HG03460 (cell line): ENCODE data around the gene PSTPIP1.

Experiments
- ATAC-seq: cut with Tn5 transposase; IDR thresholded peaks from one replicate; pipeline ENCODE4 v1.9.1; 2021; ENCODE audit not compliant: unreplicated experiment

The PSTPIP1 gene

GRCh38 chr15:77018796-77019505 is 24.0 kb downstream of the PSTPIP1 start:
- ATAC-seq = no peak

- ATAC-seq = no peak
Observed at GRCh38 chr15:77019521-77020331, 24.8 kb downstream of the PSTPIP1 start.

GRCh38 chr15:77020348-77021087 is 25.6 kb downstream of the PSTPIP1 start:
- ATAC-seq = no peak

GRCh38 chr15:77021088-77021481 is 26.2 kb downstream of the PSTPIP1 start:
- no peak for ATAC-seq

GRCh38 chr15:77021803-77022381 is 27.0 kb downstream of the PSTPIP1 start:
- ATAC-seq = no peak

GRCh38 chr15:77022646-77023575 is 28.0 kb downstream of the PSTPIP1 start:
- no peak for ATAC-seq

GRCh38 chr15:77023576-77024272 is 28.8 kb downstream of the PSTPIP1 start:
- ATAC-seq = no peak

GRCh38 chr15:77024273-77025082 is 29.6 kb downstream of the PSTPIP1 start:
- ATAC-seq = no peak

GRCh38 chr15:77025083-77025901 is 30.4 kb downstream of the PSTPIP1 start:
- ATAC-seq = no peak

- ATAC-seq = no peak
Observed at GRCh38 chr15:77025941-77026411, 31.1 kb downstream of the PSTPIP1 start.

- no peak for ATAC-seq
Observed at GRCh38 chr15:77026501-77027110, 31.7 kb downstream of the PSTPIP1 start.

GRCh38 chr15:77027111-77027696 is 32.3 kb downstream of the PSTPIP1 start:
- ATAC-seq = no peak

- no peak for ATAC-seq
Observed at GRCh38 chr15:77027697-77028450, 32.9 kb downstream of the PSTPIP1 start.

GRCh38 chr15:77028451-77029165 is 33.7 kb downstream of the PSTPIP1 start:
- ATAC-seq = no peak

GRCh38 chr15:77029166-77030047 is 34.5 kb downstream of the PSTPIP1 start:
- no peak for ATAC-seq
